Heart left ventricle (tissue), 13 donors: ENCODE data around the gene FIG4.

Source experiments
- CTCF ChIP-seq, 12 donors: fragments of 200-600 bp; sonication (generic) in 4 of 12; IDR thresholded peaks; one replicate each; pipeline versions ENCODE4 v1.5.0 to v1.8.0; 2018 to 2022; ENCODE audit warnings: antibody characterized with exemption in 12 of 12, mild to moderate bottlenecking in 5 of 12
- POLR2A ChIP-seq, 2 donors: fragments of 450-650 bp; IDR thresholded peaks; one replicate each; pipeline ENCODE4 v1.6.1; 2017; ENCODE audit warnings: antibody characterized with exemption in 2 of 2, mild to moderate bottlenecking in 2 of 2, moderate library complexity in 2 of 2
- donor health status: ischemic (EF 13 %, LVEDD 7.1; RV severe dilation, severe dysfunction).
- donor health status: DM: no; HTN: yes; CAD: no.
- donor health status: DM: no; HTN: no; CAD: no.
- donor health status: ischemic (EF 25% LVEDD 6.9; RV normal size, moderate dysfunction).
- donor health status: ischemic (EF 25% LVEDD 5.7; RV mildly dilated, moderate dysfunction).
- donor health status: ischemic (EF 35%, LVEDD 5.7; RV mildly dilated, moderate dysfunction).
- donor health status: nonischemic (EF 11% LVEDD 7.7; RV severe dilation, severe dysfunction).
- donor health status: DM: yes; HTN: yes; CAD: no.
- donor health status: PGD.
- donor health status: ischemic (EF 29% LVEDD 5.4; RV normal size, mild dysfunction).
- donor health status: nonischemic (EF 23%, LVEDD 6.1; RV moderate dilation, normal function).

GRCh38 chr6:109696355-109696754 lies 5.3 kb downstream of the FIG4 start:
- no peak for TF ChIP-seq CTCF (IDR thresholded peaks at IDR 0.05)
- TF ChIP-seq POLR2A (IDR thresholded peaks at IDR 0.05), result no peak
